NCI-H460 (cell line): Measurements from ENCODE around the gene C14orf132. TPM values are rescaled to one million over a fixed set of nuclear protein-coding genes. Genes with fewer than 3 reads are reported as not detected.
A peak's percentile ranks its signal among the peaks of the same experiment; 100 is the strongest.
"Not testable (repeated sequence)": the region's sequence is repeated elsewhere in the genome, so short reads cannot be mapped to it uniquely, and the experiment has no call there.

Experiments used
- DNase-seq: peaks from one replicate; pipeline ENCODE4 v3.0.0-alpha.2; 2016; ENCODE audit warnings: low read depth; ENCODE audit errors: extremely low read depth
- polyA plus RNA-seq: library from polyadenylated mRNA; depleted of rRNA; stranded (reverse); fragments of >200 nt; gene quantifications from 2 replicates; pipeline ENCODE4 v1.2.3, GENCODE V29; 2014; cell fraction: nucleus; rRNA removed
- total RNA-seq: library from RNA; depleted of rRNA; stranded (reverse); fragments of >200 nt; shearing (Covaris generic); gene quantifications from 2 replicates; pipeline ENCODE4 v1.2.3, GENCODE V29; 2014; rRNA removed

C14orf132 gene
- 0.06 and 0.22 TPM in 2 replicates for total RNA-seq
- polyA plus RNA-seq: not detected in 2 replicates

DNA sequence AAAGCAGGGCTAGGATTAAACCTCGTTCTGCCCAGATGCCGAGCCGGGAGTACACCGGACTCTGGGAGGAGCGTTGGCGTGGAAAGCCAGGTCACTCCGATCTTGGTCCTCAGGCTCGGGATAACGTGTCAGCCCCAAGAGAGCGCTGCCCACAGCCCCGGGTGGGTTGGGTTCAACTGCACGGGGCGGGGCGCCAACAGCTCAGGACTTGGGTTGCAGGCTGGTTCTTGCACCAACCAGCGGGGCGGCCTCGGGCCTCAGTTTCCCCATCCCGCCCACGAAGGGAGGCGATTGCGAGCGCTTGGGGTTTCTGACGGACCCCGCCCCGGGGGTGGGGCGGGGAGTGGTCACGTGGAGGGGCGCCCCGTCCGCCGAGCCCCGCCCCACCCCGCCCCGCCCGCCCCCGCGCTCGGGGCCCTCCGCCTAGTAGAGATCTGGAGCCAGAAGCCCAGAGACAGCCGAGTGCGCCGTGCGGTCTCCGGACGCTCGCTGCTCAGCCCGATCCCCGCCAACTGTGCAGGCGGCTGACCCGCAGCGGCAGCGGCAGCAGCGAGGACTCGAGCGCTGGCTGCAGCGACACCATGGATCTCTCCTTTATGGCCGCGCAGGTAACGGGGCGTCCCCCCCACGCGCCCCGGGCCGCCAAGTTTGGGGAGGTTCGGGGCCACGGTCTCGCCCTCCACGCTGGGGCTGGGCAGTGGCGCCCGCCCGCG lies at the start of gene C14orf132:
Gene C14orf132 (plus strand): TSS at position 443 of the 713 bp plus-strand sequence. CDS start 139 bp downstream, at position 582.
- DNase-seq: no peak

DNA sequence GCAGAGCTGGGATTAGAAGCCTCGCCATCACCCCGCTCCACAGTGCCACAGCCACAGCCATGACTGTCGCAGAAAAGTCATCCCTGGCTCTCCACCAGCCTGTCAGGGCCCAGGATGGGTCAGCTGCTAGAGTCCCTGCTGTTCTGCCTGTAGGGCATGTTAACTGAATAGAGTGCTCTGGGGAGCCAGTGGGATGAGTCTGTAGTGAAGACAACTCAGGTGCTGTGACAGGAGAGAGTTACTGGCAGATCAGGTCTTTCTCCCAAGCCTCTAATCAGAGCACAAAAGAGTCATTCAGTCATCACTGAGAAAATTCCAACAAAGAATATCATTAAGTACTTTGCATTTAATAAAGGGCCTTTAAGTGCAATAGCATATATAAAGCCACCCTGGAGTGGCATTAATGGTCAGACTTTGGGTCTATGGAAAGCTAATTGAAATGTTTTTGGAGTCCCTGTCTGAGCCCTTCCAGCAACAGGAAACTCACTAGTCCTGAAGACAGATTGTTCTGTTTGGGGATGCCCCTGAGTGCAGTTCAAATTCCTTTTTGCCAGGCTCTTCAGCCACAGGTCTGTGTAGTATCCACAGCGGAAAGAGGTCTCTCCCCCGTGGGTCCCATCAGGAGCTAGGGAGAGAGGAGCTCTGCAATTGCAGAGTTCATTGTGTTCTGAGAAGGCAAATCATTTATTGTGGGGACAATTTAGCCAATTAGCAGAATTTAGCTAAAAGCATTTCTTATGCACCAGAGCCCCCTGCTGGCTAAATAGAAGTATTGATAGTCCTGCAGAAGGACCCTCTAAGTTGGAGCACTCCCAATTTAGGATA lies 45.2 kb upstream of the C14orf132 start:
- peak; percentile 41 for DNase-seq

DNA sequence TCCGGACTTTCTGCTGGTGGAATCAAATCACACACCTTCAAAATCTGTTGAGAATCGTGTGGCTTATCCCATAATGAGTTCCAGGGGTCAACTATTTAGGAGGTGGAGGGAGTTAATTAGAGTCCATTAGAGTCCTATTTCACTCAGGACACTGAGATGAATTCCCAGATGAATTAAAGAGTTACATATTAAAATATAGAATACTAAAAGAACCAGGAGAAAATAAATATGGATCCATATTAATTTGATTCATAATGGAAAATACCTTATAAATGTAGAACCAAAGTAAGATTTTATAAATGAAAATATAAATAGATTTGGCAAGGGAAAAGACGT lies 44.6 kb upstream of the C14orf132 start:
- no peak for DNase-seq

DNA sequence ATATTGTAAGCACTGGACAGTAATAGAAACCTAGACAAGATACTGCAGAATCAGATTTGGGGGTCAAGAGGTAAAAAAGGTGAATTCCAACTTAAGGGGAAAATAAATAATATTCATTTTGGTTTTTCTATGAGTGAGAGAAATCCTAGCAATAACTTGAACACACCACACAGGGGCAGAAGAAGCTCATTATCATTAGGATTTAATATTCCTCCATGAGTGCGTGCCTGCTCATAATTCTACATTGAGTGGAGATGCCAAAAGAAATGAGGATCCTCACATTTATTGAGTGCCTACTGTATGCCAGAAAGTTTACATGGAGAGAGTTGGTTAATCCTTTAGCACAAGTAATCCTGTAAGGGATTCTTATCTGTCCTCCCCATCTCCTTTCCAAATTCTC lies 40.5 kb upstream of the C14orf132 start:
- DNase-seq: no peak

DNA sequence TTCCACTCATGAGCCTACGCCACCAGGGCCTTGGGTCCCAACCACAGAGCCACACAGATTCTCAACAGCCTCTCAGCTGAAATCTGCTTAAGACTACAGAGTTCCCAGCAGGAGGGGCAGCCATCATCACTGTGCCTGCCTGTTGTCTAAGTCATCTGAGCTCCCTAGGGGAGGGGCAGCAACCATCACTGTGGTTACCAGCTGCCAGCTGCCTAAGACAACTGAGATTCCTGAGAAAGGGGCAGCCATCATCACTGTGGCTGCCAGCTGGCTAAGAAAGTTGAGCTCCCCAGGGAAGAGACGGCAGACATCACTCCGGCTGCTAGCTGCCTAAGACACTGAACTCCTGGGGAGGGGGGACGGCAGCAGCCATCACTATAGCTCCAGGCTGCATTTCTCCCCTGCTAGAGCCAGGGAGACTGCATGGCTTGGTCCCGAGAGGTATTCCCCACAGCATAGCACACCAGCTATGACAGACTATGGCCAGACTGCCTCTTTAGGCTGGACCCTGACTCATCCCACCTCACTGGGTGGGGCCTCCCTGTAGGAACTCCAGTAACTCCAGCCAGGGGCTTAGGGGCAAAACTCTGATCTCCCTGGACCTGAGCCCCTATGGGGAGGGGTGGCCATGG lies 37.2 kb upstream of the C14orf132 start:
- DNase-seq: no peak

DNA sequence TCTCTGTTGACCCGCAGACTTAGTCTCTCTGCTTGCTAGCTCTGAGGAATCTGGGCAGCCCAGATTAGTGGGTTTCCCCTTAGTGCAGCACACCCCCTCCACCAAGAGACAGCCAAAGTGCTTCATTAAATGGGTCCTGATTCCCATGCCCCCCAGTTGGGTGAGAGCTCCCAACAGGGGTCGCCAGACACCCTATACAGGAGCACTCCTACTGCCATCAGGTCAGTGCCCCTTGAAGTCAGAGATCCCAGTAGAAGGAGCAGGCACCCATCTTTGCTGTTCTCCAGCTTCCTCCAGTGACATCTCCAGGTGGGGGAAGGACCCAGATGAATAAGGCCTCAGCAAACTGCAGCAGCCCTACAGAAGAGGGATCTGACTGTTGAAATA lies 36.7 kb upstream of the C14orf132 start:
- DNase-seq: no peak

DNA sequence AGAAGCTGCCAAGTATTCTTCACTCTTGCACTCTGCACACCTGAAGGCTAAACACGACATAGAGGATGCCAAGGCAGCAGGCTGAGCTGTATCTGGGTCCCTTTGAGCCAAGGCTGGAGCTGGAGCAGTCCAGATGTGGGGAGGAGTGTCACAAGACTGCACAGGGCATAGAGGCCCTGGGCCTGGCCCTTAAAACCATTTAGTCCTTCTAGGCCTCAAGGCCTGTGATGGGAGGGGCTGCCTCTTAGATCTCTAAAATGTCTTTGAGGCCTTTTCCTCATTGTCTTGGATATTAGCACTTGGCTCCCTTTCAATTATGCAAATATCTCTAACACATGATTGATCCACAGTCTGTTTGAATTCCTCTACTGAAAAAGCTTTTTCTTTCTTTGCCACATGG lies 28.0 kb upstream of the C14orf132 start:
- DNase-seq: no peak

DNA sequence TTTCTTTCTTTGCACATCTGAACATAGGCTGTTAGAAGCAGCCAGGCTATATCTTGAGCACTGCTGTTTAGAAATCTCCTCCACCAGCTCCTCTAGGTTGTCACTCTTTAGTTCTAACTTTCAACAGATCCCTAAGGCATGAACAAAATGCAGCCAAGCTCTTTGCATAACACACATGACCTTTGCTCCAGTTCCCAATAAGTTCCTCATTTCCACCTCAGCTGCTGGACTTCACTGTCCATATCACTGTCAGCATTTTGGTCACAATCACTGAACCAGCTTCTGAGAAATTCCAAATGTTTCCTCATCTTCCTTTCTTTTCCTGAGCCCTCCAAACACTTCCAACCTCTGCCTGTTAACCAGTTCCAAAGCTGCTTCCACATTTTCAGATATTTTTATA lies 27.6 kb upstream of the C14orf132 start:
- DNase-seq: no peak

DNA sequence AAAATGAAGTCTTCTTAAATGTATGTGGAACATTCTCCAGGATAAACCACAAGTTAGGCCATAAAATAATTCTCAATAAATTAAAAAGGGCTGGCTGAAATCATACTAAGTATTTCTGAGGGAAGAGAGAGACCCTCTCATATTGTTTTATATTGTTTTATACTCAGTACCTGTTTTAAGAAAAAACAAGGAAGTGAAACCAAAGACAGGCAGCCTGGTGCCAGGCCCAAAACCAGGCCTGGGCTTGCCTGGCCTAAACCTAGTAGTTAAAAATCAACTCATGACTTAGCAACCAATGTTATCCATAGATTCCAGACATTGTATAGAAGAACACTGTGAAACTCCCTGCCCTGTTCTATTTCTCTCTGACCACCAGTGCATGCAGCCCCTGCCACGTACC lies 26.4 kb upstream of the C14orf132 start:
- not testable (repeated sequence) for DNase-seq

DNA sequence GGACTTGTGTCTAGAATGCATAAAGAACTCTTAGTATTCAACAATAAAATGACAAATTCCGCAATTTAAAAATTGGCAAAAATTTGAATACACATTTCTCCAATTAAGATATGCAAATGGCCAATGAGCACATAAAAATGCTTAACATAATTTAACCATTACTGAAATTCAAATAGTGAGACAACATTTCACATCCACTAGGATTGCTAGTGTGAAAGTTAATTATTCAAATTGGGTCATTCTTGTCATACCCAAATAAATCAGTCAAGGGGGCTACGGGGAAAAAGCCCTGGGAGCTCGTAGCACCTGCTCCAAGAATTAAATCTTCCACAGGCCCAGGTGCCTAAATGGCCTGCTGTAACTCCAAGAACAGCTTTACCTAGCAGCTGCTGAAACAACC lies 25.0 kb upstream of the C14orf132 start:
- no peak for DNase-seq

DNA sequence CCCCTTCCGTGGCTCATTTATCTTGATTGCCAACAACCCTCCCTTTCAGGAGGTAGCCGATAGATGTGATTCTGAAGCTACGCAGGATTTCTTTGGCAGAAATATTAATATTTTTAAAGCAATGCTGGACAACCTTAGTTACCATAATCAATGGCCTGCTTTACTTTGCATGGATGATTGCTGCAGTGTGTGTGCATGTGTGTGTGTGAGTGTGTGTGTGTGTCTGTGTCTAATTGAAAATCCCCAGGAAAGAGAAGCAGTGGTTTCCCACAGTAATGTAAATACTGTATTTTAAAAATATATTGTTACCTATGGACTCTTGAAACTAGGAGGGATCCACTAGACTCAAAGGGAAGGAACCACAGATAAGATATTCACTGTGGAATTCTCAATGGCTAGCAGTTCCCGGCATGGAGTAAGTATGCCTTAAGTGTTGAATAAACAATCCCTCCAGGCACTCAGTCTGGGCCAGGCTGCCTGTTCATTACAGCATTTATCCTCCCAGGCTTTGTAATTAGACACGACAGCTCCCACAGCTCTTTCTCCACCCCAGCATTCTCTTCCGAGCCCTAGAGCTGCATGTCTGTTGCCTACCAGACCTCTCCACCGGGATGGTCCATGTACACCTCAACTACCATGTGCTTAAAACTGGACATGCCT lies 22.5 kb upstream of the C14orf132 start:
- no peak for DNase-seq

DNA sequence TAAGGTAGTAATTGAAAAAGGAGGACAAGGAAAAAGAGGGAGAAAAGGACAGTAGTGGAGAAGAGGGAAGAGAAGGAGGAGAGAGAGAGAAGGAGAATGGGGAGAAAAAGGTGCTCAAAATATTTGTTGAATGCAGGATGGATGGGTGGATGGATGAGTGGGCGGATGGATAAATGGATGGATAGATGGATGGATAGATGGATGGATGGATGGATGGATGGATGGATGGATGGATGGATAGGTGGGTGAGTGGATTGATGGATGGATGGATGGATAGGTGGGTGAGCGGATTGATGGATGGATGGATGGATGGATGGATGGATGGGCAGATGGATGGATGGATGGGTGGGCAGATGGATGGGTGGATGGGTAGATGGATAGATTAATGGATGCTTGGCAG lies 21.3 kb upstream of the C14orf132 start:
- no peak for DNase-seq

DNA sequence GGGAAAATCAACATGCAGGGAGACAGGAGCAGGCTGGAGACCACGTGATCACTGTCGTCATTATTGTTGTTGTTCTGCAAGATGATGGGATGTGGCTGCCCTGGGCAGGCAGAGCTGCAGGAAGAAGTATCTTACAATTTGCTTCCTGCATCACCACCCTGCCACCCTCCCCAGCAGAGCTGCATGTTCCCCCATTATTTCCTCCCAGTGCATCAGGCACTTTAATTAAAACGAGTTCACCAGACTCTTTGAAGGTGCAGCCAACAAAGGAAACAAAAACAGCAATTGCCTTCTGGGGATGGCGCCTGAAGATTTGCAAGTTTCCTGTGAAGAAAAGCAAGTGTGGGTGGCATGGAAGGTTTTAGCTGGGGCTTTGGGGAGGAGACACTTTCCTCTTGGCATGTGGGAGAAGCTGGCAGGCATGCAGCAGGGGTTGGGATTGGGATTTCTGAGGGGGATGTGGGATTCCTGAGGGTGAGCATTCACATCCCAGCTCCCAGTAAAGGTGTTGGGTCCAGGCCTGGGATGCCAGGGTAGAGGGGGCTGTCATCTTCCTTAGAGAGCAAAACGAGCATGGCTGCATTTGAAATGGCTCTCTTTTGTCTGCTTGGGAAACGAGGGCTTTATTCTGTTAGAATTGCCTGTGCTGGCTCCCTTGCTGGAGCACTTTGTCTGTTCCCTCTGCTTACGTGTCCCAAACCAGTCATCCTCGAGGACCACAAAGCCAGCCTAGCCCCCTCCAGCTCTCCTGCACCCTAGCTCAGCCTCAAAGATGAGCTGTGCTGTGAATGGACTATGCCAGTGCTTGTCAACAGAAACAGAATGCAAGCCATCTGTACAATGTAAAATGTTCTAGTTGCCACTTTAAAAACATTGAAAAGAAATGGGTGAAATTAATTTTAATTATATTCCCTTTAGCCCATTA lies 11.5 kb upstream of the C14orf132 start:
- no peak for DNase-seq

DNA sequence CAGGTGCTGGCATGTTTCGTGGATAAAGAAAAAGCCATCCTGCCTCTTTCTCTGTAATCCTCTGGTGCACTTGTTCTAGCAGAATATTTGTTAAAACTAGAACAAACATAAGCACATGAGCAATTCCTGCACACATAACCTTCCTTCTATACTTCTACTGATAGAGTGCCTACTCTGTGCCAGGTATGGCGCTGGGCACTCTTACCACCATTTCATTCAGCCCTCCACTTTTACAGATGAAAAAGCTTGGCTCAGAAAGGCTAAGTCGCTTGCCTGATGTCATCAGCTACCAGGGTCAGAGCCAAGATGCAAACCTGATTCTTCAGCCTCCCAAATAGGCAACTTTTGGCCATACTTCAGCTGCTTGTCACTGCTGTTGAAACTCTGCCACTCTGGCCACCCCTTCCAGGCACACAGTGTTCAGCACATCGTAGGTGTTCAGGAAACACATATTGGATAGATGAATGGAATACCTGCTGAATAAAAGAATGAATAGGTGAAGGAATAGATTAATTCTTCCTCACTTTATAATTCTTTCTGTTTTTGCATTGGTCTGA lies 10.0 kb upstream of the C14orf132 start:
- no peak for DNase-seq

DNA sequence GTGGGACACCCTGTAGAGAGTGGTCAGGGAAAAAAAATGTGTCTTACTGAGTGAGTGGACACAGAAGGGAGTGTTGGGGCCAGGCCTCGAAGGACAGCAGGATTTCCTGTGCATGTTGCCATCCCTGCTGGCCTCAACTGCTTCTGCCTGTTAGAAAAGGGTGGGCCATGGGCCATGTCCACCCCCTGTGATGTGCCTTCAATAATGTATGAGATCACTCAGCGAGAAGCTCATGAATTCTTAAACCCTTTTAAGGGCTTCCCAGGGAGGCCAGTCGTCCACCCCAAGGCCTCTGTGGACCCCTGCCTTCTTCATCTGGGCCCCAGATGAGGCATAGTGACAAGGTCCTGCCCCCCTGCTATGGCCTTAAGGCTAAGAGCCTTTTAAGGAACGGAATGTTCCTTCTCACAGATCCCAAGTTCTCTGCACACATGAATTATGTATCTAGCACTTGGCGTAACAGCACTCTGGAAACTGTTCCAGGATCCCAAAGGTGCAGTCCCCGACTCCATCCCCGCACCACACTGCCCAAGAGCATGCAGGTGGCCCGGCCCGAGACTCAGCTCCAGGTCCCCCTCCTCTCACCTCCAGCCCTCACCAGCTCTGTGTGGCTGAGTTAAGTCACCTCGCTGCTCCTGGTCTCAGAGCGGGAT lies 8.9 kb upstream of the C14orf132 start:
- no peak for DNase-seq

DNA sequence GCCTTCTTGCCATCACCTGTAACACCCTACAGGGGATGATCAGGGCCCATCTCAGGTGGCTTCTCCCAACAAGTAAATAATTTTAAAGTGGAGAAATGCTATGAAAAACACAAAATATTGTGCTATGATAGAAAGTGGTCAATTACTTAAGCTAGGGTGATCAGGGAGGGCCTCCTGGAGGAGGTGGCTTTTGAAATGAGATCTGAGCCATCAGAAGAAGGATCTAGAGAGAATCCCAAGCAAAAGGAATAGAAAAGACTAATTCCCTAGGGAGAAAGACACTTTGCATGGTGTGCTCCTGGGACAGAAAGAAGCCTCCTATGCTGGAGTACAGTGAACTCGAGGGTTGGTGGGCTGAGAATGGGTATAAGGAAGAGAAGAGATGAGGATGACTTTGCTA lies 7.5 kb upstream of the C14orf132 start:
- no peak for DNase-seq

DNA sequence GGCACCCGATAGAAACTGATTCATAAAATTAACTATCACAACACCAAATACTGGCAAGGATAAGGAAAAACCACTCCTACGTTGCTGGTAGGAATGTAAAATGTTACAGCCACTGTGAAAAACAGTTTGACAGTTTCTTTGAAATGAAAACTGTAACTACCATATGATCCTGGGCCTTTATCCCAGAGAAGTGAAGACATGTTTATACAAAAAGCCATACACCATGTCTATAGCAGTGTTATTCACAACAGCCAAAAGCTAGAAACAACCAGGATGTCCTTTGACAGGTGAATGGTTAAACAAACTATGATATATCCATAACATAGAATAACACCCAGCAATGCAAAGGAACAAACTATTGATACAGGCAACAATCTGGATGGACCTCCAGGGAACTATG lies 3.7 kb upstream of the C14orf132 start:
- no peak for DNase-seq

DNA sequence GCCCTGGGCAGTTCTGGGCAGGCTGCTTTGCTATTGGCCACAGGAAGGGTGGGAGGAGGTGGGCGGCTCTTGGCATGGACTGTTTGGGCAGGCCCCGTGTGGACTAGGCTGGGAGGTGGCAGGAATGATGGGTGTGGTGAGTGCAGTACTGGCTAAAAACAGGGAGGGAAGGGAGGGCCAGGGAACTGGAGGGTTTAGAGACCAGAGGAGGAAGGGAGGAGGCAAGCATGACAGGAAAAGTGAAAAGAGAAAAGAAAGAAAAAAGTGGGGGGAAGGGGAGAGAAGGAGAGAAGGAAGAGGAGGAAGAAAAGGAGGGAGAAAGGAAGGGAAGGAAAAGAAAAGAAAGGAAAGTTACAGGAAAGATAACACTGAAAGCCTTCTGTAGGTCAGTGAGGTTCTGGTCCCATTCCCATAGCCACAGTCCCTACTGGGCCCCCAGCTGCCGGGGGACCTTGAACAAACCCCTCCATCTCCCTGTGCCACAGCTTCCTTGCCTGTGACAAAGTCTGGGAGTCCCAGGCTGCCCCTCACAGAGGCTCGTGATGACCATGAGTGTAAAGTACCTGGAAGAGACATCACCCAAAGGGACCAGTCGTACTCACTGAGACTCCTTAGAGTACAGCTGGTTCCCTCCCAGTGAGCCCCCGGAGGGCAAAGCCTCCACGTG lies 1.1 kb upstream of the C14orf132 start:
- no peak for DNase-seq

DNA sequence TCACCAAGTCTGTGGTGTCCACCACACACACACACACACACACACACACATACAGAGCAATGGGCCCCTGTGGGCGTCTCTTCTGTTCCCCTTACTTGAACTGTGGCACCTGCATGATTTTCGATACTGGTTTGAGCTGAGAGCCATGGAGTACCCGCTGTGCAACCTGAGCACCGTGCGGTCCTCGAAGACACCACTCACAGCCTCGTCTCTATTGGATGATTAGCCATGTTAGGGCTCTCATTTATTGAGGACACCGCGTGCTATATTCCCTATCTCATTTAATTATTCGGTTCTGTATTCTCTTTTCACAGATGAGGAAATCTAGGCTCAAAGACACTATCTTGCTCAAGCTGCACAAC lies 623 bp upstream of the C14orf132 start:
- no peak for DNase-seq
